Measurements from ENCODE around the gene PPFIBP2.

PPFIBP2 gene

DNA sequence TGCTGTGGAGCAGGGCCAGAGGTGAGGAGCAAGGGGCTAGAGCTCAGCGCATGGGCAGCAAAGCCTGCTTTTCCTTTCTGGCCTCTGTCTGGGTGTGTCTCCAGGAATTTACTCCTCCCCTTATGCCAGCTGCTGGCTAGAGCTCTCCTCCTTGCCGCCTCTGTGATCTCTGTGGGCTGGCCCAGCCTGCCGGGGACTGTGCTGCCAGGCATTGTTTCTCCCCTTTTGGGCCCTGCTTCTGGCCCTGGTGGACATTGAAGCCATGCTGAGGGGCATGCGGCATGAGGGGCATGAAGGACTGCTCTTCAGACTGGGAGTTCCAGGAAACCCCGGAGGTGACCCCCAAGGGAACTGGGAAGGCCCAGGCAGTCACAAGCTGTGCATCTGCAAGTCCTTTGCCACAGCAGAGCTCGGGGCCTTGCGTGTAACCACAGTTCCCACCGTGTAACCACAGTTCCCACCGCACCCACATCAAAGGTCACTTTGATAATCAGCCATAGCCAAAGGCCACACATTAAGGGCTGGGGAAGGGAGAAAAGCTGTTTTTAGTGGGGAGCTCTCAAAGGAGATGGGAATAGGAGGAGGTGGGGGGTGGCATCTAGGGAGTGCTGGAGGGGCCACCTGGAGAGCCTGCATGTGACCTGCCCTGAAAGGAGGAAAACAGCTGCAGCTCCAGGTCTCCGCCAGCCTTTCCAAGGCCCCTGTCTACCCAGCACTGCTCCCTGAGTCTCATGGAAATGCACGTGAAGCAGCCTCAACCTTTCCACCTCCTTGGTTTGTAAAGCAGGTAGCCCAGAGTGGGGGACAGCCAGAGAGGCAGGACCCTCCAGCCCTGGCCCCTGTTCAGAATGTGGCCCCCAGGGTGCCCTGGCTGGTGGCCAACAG is 62.3 kb downstream of the PPFIBP2 start:
- peak; percentile 61 for DNase-seq (ENCODE audit: low read depth)
- TF ChIP-seq, protein P1, sequence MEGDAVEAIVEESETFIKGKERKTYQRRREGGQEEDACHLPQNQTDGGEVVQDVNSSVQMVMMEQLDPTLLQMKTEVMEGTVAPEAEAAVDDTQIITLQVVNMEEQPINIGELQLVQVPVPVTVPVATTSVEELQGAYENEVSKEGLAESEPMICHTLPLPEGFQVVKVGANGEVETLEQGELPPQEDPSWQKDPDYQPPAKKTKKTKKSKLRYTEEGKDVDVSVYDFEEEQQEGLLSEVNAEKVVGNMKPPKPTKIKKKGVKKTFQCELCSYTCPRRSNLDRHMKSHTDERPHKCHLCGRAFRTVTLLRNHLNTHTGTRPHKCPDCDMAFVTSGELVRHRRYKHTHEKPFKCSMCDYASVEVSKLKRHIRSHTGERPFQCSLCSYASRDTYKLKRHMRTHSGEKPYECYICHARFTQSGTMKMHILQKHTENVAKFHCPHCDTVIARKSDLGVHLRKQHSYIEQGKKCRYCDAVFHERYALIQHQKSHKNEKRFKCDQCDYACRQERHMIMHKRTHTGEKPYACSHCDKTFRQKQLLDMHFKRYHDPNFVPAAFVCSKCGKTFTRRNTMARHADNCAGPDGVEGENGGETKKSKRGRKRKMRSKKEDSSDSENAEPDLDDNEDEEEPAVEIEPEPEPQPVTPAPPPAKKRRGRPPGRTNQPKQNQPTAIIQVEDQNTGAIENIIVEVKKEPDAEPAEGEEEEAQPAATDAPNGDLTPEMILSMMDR (IDR thresholded peaks at IDR 0.05; ENCODE audit: insufficient read depth, low read depth, low read length, missing control alignments) = no peak
- H3K4me3 ChIP-seq (ENCODE audit: low read length) = no peak overlapping the region

DNA sequence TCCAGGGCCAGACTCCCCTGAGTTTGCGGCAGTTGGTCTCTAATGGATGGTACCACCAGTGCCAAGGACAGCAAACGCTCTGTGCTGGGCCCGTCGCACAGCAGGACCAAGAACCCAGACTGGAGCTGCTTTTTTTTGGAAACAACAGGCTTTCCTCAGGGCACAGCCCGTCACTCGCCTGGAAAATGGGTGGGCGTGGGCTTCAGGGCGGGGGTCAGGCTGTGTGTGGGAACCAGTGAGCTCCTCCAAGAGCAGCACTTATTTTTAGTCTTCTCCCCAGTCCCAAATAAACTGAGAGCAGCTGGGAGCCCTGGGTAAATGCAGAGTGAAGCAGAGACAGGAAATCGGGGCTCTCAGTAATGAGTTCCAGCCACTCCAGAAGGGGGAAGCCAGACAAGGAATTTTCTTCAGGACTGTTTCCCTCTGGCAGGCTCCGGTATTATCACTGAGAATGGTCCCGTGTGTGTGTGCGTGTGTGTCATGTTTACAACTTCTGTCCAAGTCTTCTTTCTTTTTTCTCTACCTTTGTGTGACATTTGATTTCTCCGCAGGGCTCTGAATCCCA is 63.0 kb downstream of the PPFIBP2 start:
- H3K4me3 ChIP-seq (ENCODE audit: low read length) = no peak overlapping the region
- TF ChIP-seq, protein P1 (IDR thresholded peaks at IDR 0.05; ENCODE audit: insufficient read depth, low read depth, low read length, missing control alignments) = no peak
- no peak for DNase-seq (ENCODE audit: low read depth)

DNA sequence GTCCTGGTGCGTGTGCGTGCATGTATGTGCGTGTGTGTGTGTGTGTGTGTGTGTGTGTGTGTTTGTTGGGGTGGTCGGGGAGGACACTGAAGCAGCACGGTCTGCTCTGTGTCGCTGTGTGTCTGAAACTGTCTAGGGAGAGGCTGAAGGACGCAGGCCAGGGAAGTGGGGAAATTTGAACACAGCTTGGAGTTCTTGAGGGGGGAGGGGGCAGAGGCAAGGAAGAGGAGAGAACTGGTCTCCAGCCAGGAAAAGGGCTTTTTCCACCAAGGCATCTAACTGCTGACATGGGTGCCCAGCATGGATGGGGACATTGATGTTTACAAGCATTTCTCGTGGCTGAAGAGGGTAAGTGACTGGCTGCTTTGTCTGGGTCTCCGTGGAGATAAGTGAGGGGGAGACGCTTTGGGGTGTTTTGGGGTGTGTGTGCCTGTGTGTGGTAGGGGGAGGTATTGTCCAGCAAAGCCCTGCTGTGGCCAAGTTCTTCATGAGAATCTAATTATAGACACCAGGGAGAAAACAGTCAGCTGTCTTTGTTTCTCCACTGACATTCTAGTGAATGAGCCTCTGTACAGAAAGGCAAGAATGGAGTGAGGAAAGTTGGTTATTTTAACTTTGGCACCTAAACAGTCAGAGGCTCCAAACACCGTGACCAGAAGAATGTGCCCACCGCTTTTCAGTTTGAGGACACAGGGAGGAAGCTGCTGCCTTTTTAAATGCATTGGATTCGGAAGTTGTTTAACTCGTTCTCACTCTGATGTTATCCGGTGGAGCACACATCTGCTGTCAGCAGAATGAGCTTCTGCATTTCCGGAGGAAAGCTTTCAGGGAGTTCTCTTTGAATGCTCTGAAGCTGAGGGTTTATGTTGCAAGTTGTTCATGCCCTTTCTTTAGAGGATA is 63.7 kb downstream of the PPFIBP2 start:
- peak; percentile 53 for DNase-seq (ENCODE audit: low read depth)
- no peak overlapping the region for H3K4me3 ChIP-seq (ENCODE audit: low read length)
- TF ChIP-seq, protein P1 (IDR thresholded peaks at IDR 0.05; ENCODE audit: insufficient read depth, low read depth, low read length, missing control alignments) = no peak

DNA sequence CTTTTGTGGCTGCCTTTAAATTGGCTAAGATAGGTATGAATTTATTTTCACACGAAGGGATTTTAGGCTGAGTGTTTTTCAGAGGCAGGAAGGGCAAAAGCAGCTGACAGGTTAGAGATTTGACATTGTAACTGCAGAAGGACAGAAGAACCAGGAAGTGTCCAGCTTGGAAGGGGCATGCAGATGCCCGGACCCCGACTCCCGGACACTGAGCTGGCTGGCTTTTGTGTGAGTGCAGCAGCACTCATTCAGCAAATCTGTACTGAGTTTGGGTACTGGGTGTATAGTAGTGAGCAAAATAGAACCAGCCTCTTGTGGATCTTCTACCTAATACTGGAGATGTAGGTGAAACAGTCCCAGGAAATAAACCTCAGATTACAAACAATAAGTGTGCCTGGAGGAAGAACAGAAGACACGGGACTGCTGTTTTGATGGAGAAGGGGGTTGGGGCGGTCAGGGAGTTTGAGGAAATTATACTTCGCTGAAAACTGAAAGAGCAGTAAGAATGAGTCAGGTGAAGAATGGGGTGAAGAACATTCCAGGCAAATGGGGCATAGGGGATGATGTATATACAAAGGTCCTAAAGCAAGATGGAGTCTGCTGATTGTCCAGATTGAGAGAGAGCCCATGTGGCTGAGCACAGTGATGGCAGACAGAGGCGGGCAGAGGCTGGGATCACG is 64.6 kb downstream of the PPFIBP2 start:
- DNase-seq (ENCODE audit: low read depth) = no peak
- TF ChIP-seq, protein P1 (IDR thresholded peaks at IDR 0.05; ENCODE audit: insufficient read depth, low read depth, low read length, missing control alignments) = no peak
- H3K4me3 ChIP-seq (ENCODE audit: low read length) = no peak overlapping the region

DNA sequence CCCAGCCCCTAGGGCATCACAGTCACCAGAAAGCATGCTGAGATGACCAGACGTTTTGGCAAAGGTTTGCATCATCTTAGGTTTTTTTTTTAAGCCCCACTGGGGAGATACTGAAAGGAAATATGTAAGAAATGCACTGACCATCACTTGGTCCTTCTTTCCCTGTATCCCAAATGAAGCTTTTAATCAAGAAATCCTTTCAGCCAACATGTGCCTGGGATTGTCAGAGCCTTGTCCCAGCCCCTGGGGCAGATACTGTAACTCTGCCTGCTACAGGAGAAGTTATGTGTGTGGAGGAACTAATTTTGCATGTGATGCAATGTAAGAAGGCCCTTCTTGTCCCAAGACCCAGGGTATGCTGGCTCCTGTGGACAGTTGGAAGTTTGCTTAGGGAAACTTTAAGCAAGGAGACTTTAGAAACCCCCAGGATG is 65.6 kb downstream of the PPFIBP2 start:
- H3K4me3 ChIP-seq (ENCODE audit: low read length) = no peak overlapping the region
- DNase-seq (ENCODE audit: low read depth) = no peak
- TF ChIP-seq, protein P1 (IDR thresholded peaks at IDR 0.05; ENCODE audit: insufficient read depth, low read depth, low read length, missing control alignments) = no peak

DNA sequence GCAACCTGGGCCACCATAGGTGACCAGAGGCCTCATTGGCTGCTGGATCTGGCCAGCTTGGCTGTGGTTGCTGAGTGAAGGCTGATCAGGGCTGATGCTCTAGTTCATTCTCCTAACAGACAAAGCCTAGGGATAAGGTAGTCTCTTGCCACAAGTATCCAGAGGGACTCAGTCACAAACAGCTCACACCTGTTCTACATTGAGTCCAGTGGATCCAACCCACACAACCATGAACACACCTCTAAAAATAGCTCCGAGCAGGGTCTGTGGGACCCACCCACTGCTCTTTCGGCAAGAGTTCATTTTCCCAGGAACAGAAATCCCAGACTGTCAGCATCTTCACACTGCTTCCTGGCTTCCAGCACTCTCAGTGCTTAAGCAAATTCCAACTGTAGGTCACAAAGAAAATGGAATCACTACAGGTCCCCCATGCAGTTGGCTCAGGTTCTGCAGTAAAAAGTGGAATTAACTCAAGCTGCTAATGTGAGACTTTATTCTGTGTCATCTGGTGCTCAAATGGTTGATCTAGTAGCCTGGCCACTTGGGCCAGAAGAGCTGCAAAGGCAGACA is 67.3 kb downstream of the PPFIBP2 start:
- no peak overlapping the region for H3K4me3 ChIP-seq (ENCODE audit: low read length)
- DNase-seq (ENCODE audit: low read depth) = no peak
- TF ChIP-seq, protein P1 (IDR thresholded peaks at IDR 0.05; ENCODE audit: insufficient read depth, low read depth, low read length, missing control alignments) = no peak
